ENCODE data around the gene REC8.

DNA sequence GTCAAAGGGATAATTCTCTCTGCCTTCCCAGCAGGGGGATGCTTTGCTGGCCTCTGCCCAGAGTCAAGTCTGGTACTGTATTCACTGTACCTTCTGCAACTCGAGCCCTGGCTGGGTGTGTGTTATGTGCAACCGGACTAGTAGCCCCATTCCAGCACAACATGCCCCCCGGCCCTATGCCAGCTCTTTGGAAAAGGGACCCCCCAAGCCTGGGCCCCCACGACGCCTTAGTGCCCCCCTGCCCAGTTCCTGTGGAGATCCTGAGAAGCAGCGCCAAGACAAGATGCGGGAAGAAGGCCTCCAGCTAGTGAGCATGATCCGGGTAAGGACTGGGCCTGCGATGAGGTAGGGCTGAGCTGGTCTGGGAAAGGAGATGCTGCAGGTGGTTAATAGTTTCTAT, 21.3 kb upstream of the REC8 start:
- TF ChIP-seq, protein P1, sequence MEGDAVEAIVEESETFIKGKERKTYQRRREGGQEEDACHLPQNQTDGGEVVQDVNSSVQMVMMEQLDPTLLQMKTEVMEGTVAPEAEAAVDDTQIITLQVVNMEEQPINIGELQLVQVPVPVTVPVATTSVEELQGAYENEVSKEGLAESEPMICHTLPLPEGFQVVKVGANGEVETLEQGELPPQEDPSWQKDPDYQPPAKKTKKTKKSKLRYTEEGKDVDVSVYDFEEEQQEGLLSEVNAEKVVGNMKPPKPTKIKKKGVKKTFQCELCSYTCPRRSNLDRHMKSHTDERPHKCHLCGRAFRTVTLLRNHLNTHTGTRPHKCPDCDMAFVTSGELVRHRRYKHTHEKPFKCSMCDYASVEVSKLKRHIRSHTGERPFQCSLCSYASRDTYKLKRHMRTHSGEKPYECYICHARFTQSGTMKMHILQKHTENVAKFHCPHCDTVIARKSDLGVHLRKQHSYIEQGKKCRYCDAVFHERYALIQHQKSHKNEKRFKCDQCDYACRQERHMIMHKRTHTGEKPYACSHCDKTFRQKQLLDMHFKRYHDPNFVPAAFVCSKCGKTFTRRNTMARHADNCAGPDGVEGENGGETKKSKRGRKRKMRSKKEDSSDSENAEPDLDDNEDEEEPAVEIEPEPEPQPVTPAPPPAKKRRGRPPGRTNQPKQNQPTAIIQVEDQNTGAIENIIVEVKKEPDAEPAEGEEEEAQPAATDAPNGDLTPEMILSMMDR (IDR thresholded peaks at IDR 0.05): no peak
- no peak for TF ChIP-seq POLR2A (IDR thresholded peaks at IDR 0.05)
